T-helper 1 cell treated with Interleukin-12 subunit alpha and Interleukin-12 subunit beta and Interleukin-4 antibody, amounts not matched to agents 30 ng/mL and 1 ng/mL, for 36 hours (primary cell): ENCODE data around the gene RNF157. TPM values are rescaled to one million over a fixed set of nuclear protein-coding genes. Genes with fewer than 3 reads are reported as not detected.
"Not testable (repeated sequence)": the region's sequence is repeated elsewhere in the genome, so short reads cannot be mapped to it uniquely, and the experiment has no call there.

ENCODE experiments used
- intact Hi-C: fragments of 100-400 bp; cut with micrococcal nuclease; formaldehyde crosslinking; loops from one replicate; pipeline ENCODE4 v1.15.1; 2024
- total RNA-seq: library from RNA; stranded (reverse); gene quantifications from 2 replicates; pipeline ENCODE4 v1.2.3, GENCODE V29; 2022

Gene RNF157
- total RNA-seq, 1 donor from 2014 or later: 104 TPM

- intact Hi-C loops: no loop called here
Observed at GRCh38 chr17:76197911-76198310, 42.4 kb downstream of the RNF157 start.

DNA sequence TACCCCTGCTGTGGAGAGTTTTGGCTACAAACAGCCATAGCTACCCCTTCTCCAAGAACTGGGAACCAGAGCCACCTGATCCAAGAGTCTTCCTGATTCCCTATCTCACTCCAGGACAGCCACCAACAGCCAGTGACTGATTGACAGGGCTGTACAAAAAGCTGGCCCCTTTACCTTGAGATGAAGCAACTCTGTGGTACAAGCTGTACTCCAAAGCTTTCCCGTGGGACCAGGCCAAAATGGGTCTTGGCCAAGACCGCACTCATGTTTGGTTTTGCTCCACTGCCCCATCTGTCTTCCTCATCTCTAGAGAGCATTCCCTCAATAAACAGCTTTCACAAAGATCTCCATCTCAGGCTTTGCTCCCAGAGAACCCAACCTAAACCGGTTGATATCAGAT is 43.6 kb downstream of the RNF157 start:
- intact Hi-C loops: no loop called here

DNA sequence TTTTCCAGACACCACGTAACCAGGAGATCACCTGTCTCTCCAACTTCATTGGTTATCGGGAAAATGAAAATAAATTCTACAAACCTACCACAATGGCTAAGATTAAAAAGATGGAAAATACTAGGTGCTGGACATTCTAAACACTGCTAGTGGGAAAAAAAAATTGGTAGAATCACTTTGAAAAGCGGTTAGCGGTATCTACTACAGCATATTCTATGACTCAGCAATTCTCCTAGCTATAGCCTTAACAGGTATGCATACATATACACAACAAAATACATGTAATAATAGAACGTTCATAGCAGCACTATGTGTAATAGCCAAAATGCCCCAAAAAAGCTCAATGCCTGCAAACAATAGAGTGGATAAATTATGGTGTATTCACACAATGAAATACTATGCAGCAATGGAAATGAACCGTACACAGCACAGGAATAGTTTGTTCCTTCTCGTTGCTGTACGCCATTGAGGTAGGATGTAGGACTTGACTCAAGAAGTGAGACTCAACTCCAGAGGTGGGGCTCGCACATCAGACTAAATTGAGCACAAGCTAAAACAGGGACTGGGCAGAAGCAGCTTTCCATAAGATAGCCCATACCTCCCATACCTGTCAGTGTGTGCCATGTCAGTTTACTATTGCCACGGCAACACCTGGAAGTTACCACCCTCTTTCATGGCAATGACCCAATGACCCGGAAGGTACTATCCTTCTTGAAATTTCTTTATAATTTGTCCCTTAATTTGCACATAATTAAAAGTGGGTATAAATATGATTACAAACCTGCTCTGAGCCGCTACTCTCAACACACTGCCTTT is 44.8 kb downstream of the RNF157 start:
- intact Hi-C loops: no loop called here

DNA sequence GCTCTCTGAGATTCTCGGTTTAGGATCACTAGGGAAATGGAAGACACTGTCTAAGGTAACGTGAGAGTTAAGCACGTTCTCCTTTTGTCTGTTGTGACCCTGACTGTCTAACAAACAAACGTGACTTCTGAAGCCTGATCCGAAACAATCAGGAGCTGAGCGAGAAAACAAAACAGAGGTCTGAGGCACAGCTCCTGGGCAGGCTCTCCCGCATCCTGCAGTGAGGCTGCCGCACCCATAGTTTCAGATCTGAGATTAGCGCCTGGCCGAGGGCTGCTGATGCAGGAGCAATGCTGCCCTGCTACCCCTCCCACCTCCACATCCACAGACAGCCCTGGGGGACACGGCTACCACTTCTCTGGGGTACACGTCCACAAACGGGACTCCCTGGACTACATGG is 46.7 kb downstream of the RNF157 start:
- intact Hi-C loops: no loop called here

- intact Hi-C loops: loop anchor here (1.0 kb wide), 6 partner anchors 7 to 76 kb away; partner anchors contain the start of gene RNF157
Observed at GRCh38 chr17:76191896-76192295, 48.4 kb downstream of the RNF157 start.

DNA sequence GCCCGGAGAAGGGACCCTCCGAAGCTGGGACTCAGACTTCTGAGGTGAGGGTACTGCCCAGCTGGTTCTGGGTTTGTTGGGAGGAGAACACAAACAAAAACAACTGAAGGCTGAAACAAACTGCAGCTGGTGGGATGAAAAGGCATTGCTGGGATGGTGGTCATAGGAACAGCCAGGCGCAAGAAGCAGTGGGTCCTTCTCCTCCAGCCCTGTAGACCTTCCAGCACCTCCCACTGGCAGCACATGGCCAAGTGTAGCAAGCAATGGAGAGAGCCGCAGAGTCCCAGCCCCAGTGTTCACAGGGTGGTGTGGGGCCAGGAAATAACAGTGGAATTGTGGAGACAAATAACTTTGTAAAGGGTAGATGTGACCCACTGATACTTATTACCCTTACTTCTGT is 50.6 kb downstream of the RNF157 start:
- intact Hi-C loops: no loop called here

DNA sequence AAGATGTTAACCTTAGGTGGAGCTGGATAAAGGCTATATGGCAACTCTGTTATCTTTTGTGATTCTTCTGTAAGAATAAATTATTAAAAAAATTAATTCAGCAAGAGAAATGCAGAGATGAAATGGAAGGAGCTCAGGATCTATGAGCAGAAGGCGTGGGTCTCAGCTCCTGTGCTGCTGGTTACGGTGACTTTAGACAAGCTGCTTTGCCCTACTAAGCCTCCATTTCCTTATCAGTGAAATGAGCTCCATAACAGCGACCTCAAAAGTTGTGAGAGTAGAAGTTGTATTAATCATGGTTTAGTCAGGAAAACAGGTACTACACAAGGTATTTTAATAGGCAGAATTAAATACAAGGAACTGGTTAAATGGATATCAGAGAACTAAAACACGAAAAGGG is 51.0 kb downstream of the RNF157 start:
- intact Hi-C loops: no loop called here

DNA sequence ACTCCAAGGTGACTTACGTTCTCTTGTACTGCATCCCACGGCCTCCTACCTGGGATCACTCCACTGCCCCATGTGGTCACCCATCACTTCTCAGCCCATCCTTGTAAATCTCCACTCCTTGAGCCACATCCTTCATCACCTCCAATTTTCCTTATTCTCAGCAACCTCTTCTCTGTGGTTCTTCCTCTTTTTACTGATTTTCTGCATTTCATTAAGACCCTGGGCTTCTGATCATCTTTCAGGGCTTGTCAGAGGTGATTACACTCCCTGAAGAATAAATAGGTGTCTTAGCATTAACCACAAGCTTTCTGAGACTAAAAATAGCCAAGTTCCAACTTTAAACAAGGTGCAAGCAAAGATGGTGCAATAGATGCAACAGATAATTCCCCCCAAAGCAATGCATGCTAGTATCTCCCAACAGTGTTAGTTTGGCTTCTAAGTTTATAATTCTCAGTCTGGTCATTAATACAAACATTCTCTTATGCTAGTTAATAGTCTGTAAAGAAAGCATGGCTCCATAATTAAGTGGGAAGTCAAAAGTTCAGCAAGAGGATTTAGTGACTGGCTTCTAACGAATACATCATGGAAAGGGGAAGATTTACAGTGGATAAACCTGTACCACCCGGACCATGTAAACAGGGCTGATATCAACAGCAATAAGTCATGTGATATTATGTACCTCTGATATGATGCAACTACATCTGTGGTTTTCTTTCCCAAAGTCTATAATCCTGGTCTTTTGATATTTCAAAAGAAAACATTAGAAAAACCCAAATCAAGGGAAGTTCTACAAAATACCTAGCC is 51.9 kb downstream of the RNF157 start:
- intact Hi-C loops: no loop called here

DNA sequence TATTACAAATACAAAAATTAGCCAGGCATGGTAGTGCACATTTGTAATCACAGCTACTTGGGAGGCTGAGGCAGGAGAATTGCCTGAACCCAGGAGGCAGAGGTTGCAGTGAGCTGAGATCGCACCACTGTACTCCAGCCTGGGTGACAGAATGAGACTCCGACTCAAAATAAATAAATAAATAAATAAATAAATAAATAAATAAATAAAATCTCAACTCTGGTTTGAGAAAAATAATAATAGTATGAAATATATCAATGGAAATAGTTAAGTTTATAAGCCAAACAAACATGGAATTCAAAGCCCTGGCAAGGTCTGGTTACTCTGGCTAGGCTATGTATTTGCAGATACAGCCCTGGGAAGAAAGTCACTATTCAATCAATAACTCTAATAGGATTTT is 53.5 kb downstream of the RNF157 start:
- intact Hi-C loops: not testable (repeated sequence)

GRCh38 chr17:76184290-76184689 is 56.0 kb downstream of the RNF157 start:
- intact Hi-C loops: no loop called here

DNA sequence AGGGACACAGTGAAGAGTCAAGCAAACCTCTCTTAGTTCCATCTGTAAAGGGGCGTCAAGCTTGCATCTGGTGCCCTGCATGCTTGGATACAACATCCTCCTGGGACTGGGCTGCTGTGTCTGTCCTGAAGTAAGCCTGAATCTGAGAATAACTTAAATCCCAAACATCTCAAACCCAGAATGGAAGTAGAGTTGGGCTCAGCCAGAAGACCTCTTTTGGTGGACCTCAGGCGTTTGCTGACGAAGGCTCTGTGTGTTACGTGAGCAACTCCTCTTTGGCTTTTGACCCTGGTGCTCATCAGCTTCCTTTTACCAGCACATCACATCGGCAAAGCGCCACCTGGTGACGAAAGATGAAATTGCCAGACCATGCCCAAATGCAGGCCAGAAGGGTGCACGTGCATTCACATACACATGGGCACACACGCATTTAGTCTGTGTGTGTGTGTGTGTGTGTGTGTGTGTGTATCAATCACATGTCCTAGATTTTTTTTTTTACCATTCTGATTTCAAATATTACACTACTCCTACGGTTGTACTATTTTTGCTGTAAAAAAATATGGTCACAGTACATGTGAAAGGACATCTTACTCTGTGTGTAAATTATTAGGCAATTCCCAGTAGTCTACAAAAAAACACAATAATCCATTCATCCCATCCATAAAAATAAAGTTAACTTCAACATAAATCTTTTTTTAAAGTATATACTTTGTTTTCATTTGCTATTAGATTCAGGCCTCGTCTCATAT is 58.1 kb downstream of the RNF157 start:
- intact Hi-C loops: loop anchor here (1.0 kb wide), 5 partner anchors 10 to 97 kb away; no protein-coding TSS in a partner anchor

DNA sequence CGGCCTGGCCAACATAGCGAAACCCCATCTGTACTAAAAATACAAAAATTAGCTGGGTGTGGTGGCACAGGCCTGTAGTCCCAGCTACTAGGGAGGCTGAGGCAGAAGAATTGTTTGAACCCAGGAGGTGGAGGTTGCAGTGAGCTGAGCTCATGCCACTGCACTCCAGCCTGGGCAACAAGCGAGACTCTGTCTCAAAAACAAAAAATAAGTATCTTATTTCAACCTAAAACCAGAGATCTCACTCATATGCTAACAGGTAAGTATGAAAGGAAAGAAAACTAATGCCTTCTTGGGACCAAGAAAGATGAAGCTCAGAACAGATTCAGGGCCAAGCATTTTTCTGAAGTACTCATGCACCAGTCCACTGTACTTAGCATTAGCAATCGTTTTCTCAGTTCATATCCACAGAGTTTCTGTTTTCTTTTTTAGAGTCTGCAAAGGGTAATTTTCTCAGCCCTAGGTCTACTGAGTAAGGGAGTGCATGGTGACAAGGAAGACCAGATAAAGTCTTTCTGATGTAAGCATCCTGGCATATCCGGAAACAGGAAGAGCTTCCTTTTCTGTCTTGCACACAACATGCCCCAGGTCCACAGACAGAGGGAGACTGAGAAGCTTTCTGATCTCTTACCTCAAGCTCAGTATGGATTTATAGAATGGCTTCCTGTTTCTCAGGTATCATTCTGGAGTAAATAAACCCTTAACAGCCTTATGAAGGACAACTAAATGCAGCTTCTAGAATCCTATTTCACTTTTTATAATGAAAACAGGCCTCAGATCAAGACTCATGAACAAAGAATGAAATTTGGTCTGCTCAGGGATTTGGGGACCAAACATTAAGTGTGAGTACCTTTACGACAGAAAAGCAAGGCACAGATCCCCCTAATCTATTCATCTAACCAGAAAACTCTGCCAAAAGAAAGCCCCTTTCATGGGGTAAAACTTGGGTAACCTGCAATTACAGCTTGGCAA is 60.5 kb downstream of the RNF157 start:
- intact Hi-C loops: loop anchor here (1.0 kb wide), 1 partner anchor 38 kb away; the partner anchor contains the start of gene FOXJ1

- intact Hi-C loops: no loop called here
Observed at GRCh38 chr17:76178124-76178523, 62.2 kb downstream of the RNF157 start.

DNA sequence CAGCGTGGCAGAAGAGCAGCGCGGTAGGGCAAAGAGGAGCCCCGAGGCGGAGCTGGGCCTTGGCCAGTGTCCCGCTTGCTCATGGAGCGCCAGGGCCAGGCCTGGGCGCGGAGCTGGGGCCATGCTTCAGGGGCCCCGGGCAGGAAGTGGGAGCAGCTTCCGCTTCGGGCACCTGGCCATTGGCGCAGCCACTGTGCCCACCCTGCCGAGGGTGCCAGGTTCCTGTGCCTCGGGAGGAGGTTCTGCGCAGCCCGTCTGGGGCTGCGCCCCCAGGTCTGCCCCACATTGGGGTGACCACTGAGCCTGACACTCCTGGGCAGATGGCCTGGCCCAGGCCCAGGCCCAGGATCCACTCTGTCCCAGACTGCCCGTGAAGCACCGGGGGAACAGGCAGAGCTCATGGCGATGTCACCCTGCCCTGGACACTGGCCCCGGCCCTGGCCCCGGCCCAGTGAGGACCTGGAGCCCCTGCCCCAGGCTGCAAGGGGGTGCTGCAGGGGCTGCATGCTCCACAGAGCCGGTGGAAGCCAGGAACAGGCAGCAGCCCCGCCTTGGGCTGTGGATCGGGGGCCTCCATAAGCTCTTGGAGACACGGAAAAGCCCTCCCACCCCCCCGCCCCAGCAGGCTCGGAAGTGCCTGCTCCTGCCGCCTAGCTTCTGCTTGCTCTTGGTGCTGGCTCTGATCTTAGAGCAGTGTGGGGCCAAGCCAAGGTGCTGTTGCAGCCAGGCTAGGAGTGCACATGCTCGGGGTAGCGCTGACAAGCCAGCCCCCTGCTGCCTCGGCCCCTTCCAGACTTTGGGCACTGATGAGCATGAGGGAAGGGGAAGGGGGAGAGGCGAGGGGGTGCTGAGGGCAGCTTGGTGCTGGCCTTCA is 63.4 kb downstream of the RNF157 start:
- intact Hi-C loops: no loop called here

DNA sequence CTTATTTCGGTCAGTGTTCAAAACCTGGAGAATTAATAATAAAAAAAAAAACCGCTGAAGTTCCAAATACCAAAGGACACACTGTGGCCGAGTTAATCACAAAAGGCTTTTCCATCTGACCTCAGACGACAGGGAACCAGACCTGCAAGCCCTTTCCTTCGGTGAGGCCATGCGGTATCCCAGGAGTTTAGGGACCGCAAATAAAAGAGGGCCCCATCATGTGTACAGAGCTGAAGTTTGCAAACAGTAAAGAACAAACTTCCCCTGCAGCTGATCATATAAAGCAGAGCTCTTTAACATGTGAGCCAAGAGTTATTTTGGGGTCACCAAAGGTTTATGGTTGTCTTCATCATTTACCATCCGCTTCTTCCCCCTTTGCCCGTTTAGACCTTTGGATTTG is 66.3 kb downstream of the RNF157 start:
- intact Hi-C loops: no loop called here

- intact Hi-C loops: no loop called here
Observed at GRCh38 chr17:76173474-76173873, 66.8 kb downstream of the RNF157 start.

- intact Hi-C loops: no loop called here
Observed at GRCh38 chr17:76171706-76172105, 68.6 kb downstream of the RNF157 start.

DNA sequence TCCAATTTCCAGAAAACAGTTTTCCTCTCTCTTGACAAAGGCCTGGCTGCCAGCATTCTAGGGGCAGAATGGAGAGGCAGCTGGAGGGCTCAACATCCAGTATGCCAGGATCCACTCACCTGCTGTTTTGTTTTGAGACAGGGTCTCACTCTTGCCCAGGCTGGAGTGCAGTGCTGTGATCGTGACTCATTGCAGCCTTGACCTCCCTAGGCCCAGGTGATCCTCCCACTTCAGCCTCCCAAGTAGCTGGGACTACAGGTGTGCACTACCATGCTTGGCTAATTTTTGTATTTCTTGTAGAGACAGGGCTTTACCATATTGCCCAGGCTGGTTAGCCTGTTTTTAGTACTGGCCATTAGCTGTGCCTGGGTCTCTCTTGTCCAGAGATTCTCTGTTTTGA is 70.2 kb downstream of the RNF157 start:
- intact Hi-C loops: no loop called here

GRCh38 chr17:76166906-76167305 is 73.4 kb downstream of the RNF157 start:
- intact Hi-C loops: no loop called here

DNA sequence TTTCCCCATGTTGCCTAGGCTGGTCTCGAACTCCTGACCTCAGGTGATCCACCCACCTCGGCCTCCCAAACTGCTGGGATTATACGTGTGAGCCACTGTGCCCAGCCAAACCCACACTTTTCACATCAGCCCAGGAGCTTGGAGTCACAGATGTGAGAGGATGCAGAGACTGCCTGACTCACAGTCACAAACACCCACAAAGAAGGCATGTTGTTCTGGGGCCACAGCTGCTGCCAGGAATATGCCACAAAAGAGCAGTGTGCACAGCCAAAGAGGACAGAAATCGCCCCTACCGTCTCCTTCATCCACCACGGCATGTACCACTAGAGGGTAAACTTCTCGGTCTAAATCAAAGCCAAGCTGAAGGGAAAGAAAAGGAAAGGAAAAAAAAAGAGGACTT is 74.1 kb downstream of the RNF157 start:
- intact Hi-C loops: no loop called here
